DOHH2 (cell line): Measurements from ENCODE around the gene SPDYE2.
"Not testable (repeated sequence)": the region's sequence is repeated elsewhere in the genome, so short reads cannot be mapped to it uniquely, and the experiment has no call there.

Experiments
- CTCF ChIP-seq: fragments of 200-600 bp; sonication (generic); IDR thresholded peaks from one replicate; pipeline ENCODE4 v1.5.1; 2014; ENCODE audit warnings: antibody characterized with exemption, mild to moderate bottlenecking, low read depth, low read length; ENCODE audit not compliant: poor library complexity, severe bottlenecking
- EZH2phosphoT487 ChIP-seq: fragments of 200-600 bp; sonication (generic); IDR thresholded peaks from 2 replicates; pipeline ENCODE4 v1.6.1; 2017; ENCODE audit warnings: borderline replicate concordance, mild to moderate bottlenecking, antibody characterized with exemption, low read length, moderate library complexity, mixed read lengths

- not testable (repeated sequence) for TF ChIP-seq CTCF, EZH2phosphoT487
Observed at GRCh38 chr7:102527822-102528793, 22.9 kb upstream of the SPDYE2 start.
